Measurements from ENCODE around the gene TAF11L11. TPM values are rescaled to one million over a fixed set of nuclear protein-coding genes. Genes with fewer than 3 reads are reported as not detected.
"Not testable (repeated sequence)": the region's sequence is repeated elsewhere in the genome, so short reads cannot be mapped to it uniquely, and the experiment has no call there.

TAF11L11 gene
- not detected for total RNA-seq

GRCh38 chr5:17603880-17604279, at the start of gene TAF11L11:
TAF11L11 (plus strand) TSS chr5:17604183.
- H3K4me3 ChIP-seq; H3K27me3 ChIP-seq; H3K27ac ChIP-seq; H3K4me1 ChIP-seq; DNase-seq (ENCODE audit: extremely low spot score in 2 of 2); intact Hi-C loops (cut with DNase I); H3K36me3 ChIP-seq; H3K9me3 ChIP-seq: not testable (repeated sequence)

DNA sequence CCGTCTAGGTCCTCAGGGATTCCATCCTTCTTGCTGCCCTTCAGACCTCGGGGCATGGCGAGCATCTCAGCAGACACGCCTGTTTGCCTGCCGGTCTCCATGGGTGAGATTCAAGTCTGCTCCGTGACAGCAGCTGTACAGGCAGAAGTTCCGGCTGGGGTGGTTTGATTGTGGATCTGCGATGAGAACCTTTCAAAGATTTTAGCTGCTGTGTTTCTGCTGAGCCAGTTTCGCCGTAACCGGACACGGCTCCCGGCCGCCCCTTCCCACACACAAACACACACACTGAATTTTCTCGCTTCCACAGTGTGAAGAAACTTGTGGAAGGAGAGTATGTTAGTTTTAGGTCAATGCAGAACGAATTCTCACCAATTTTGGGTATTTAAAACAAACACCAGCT, 18.3 kb upstream of the TAF11L11 start, which contains the start of gene TAF11L7:
TSS of gene TAF11L7 (minus strand) at position 101 of the 400 bp plus-strand sequence.
- intact Hi-C loops (cut with DNase I); H3K4me1 ChIP-seq; H3K27ac ChIP-seq; DNase-seq (ENCODE audit: extremely low spot score in 2 of 2); H3K36me3 ChIP-seq; H3K9me3 ChIP-seq; H3K4me3 ChIP-seq; H3K27me3 ChIP-seq: not testable (repeated sequence)

- H3K27ac ChIP-seq; H3K27me3 ChIP-seq; DNase-seq (ENCODE audit: extremely low spot score in 2 of 2); H3K9me3 ChIP-seq; H3K4me1 ChIP-seq; intact Hi-C loops (cut with DNase I); H3K36me3 ChIP-seq; H3K4me3 ChIP-seq: not testable (repeated sequence)
Measured at GRCh38 chr5:17590860-17591259, 13.1 kb upstream of the TAF11L11 start, which contains the start of gene TAF11L8. TAF11L8 (minus strand) TSS chr5:17590960.

DNA sequence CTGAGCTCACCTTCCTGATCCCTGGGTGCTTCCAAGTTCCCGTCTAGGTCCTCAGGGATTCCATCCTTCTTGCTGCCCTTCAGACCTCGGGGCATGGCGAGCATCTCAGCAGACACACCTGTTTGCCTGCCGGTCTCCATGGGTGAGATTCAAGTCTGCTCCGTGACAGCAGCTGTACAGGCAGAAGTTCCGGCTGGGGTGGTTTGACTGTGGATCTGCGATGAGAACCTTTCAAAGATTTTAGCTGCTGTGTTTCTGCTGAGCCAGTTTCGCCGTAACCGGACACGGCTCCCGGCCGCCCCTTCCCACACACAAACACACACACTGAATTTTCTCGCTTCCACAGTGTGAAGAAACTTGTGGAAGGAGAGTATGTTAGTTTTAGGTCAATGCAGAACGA, 9.7 kb upstream of the TAF11L11 start, which contains the start of gene TAF11L9:
TSS of gene TAF11L9 (minus strand) at position 140 of the 400 bp plus-strand sequence.
- H3K4me1 ChIP-seq; H3K4me3 ChIP-seq; H3K9me3 ChIP-seq; DNase-seq (ENCODE audit: extremely low spot score in 2 of 2); intact Hi-C loops (cut with DNase I); H3K27ac ChIP-seq; H3K36me3 ChIP-seq; H3K27me3 ChIP-seq: not testable (repeated sequence)

GRCh38 chr5:17597728-17598127, 6.3 kb upstream of the TAF11L11 start, which contains the start of gene TAF11L10:
TAF11L10 (minus strand) TSS chr5:17597828.
- H3K9me3 ChIP-seq; H3K27ac ChIP-seq; H3K27me3 ChIP-seq; H3K36me3 ChIP-seq; H3K4me1 ChIP-seq; intact Hi-C loops (cut with DNase I); DNase-seq (ENCODE audit: extremely low spot score in 2 of 2); H3K4me3 ChIP-seq: not testable (repeated sequence)

DNA sequence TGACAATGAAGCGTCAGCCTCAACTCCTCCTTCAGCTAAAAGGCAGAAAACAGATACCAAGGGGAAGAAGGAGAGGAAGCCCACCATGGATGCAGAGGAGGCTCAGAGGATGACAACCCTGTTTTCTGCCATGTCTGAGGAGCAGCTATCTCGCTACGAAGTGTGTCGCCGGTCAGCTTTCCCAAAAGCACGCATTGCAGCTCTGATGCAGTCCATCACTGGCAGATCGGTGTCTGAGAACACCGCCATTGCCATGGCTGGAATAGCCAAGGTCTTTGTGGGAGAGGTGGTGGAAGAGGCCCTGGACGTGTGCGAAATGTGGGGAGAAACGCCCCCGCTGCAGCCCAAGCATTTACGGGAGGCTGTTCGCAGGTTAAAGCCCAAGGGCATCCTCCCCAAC, 968 bp downstream of the TAF11L11 start:
- H3K27me3 ChIP-seq: no peaks in the 10 kb centered on the region
- H3K4me3 ChIP-seq: no peak overlapping the region
- no peaks in the 10 kb centered on the region for H3K36me3 ChIP-seq
- H3K4me1 ChIP-seq: no peaks in the 10 kb centered on the region
- H3K27ac ChIP-seq: no peak overlapping the region
- TF ChIP-seq POLR2AphosphoS5 (IDR thresholded peaks at IDR 0.05; ENCODE audit: insufficient read depth in 1 of 2, low read depth in 1 of 2) (no peak), POLR2A (IDR thresholded peaks at IDR 0.05) (no peak)
- TF ChIP-seq, protein P1, sequence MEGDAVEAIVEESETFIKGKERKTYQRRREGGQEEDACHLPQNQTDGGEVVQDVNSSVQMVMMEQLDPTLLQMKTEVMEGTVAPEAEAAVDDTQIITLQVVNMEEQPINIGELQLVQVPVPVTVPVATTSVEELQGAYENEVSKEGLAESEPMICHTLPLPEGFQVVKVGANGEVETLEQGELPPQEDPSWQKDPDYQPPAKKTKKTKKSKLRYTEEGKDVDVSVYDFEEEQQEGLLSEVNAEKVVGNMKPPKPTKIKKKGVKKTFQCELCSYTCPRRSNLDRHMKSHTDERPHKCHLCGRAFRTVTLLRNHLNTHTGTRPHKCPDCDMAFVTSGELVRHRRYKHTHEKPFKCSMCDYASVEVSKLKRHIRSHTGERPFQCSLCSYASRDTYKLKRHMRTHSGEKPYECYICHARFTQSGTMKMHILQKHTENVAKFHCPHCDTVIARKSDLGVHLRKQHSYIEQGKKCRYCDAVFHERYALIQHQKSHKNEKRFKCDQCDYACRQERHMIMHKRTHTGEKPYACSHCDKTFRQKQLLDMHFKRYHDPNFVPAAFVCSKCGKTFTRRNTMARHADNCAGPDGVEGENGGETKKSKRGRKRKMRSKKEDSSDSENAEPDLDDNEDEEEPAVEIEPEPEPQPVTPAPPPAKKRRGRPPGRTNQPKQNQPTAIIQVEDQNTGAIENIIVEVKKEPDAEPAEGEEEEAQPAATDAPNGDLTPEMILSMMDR (IDR thresholded peaks at IDR 0.05): no peak
- no peaks in the 10 kb centered on the region for H3K9me3 ChIP-seq
- DNase-seq (ENCODE audit: extremely low spot score in 2 of 2): no peak
- intact Hi-C loops (cut with DNase I): no loop called here

- H3K36me3 ChIP-seq; H3K27ac ChIP-seq; H3K4me3 ChIP-seq; H3K4me1 ChIP-seq; intact Hi-C loops (cut with DNase I); H3K27me3 ChIP-seq; H3K9me3 ChIP-seq; DNase-seq (ENCODE audit: extremely low spot score in 2 of 2): not testable (repeated sequence)
Measured at GRCh38 chr5:17607461-17607860, 3.5 kb downstream of the TAF11L11 start.

- H3K9me3 ChIP-seq; H3K36me3 ChIP-seq; intact Hi-C loops (cut with DNase I); H3K4me1 ChIP-seq; DNase-seq (ENCODE audit: extremely low spot score in 2 of 2); H3K4me3 ChIP-seq; H3K27ac ChIP-seq; H3K27me3 ChIP-seq: not testable (repeated sequence)
Measured at GRCh38 chr5:17610092-17610491, 6.1 kb downstream of the TAF11L11 start, which contains the start of gene TAF11L12. TAF11L12 (plus strand) TSS chr5:17610392.

- Histone ChIP-seq H3K4me3 (no peak overlapping the region), H3K9me3 (no peaks in the 10 kb centered on the region), H3K27ac (no peak overlapping the region), H3K27me3 (no peaks in the 10 kb centered on the region), H3K36me3 (no peaks in the 10 kb centered on the region), H3K4me1 (no peaks in the 10 kb centered on the region)
- TF ChIP-seq, protein P1 (IDR thresholded peaks at IDR 0.05): no peak
- TF ChIP-seq POLR2AphosphoS5 (IDR thresholded peaks at IDR 0.05; ENCODE audit: insufficient read depth in 1 of 2, low read depth in 1 of 2) (no peak), POLR2A (IDR thresholded peaks at IDR 0.05) (no peak)
- DNase-seq (ENCODE audit: extremely low spot score in 2 of 2): no peak
- intact Hi-C loops (cut with DNase I): no loop called here
Measured at GRCh38 chr5:17614872-17615605, 11.1 kb downstream of the TAF11L11 start.

Measured in vagina (tissue), 2 donors.